ENCODE results near the gene TEK. TPM values are rescaled to one million over a fixed set of nuclear protein-coding genes. Genes with fewer than 3 reads are reported as not detected.
A peak's percentile ranks its signal among the peaks of the same experiment; 100 is the strongest.

TEK gene
- polyA plus RNA-seq, 1 donor (not counting 4 experiments of a cell fraction or from before 2014, with no cell fraction given) = 0.03 TPM

DNA sequence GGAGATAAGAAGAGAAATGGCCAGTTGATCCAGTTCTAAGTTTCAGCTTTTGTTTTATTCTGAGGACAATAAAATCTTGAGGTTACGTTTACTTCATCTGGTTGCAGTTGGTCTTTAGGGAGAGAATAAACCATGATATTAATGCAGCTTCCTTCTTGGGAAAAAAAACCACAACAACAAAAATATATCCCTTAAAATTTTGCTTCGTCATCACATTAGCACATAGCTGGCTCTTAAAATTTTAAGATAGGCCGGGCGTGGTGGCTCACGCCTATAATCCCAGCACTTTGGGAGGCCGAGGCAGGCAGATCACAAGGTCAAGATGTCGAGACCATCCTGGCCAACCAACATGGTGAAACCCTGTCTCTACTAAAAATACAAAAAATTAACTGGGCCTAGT, 101.6 kb downstream of the TEK start:
- no peak overlapping the region for H3K27ac ChIP-seq (ENCODE audit: control insufficient read depth, insufficient read depth, low read length)
- TF ChIP-seq EZH2 (IDR thresholded peaks at IDR 0.05; ENCODE audit: low read length) (no peak), CTCF (optimal IDR thresholded peaks at IDR 0.05 in 1 of 3, IDR thresholded peaks at IDR 0.05 in 1 of 3, conservative IDR thresholded peaks at IDR 0.05 in 1 of 3; ENCODE audit: extremely low read depth in 1 of 3, insufficient read depth in 2 of 3, low read length in 3 of 3) (no peak)
- DNase-seq (ENCODE audit: low read depth, low spot score) (no peak), FAIRE-seq (no peak)
- no peaks in the 10 kb centered on the region for H3K9me1 ChIP-seq (ENCODE audit: control insufficient read depth, extremely low read depth, insufficient read depth, low read length)
- H3K79me2 ChIP-seq (ENCODE audit: control insufficient read depth, insufficient read depth, low read length) = no peaks in the 10 kb centered on the region
- H3K4me1 ChIP-seq (ENCODE audit: control insufficient read depth, extremely low read depth, insufficient read depth, low read length) = peaks cover 6% of the 10 kb centered on the region
- H3K4me3 ChIP-seq (ENCODE audit: control insufficient read depth in 2 of 3, extremely low read depth in 1 of 3, insufficient read depth in 2 of 3, low read depth in 1 of 3, low read length in 3 of 3) = no peak overlapping the region
- peaks cover 9% of the 10 kb centered on the region for H3K27me3 ChIP-seq (ENCODE audit: control insufficient read depth, extremely low read depth, insufficient read depth, low read length)
- dilution Hi-C loops (cut with MboI; ENCODE audit: extremely low pct_ligation_motif_present, low sequenced_read_pairs) = no loop called here
- no peaks in the 10 kb centered on the region for H4K20me1 ChIP-seq (ENCODE audit: control insufficient read depth, extremely low read depth, insufficient read depth, low read length)
- H2AFZ ChIP-seq (ENCODE audit: control insufficient read depth, low read length) = no peak overlapping the region
- H3K9ac ChIP-seq (ENCODE audit: control insufficient read depth, extremely low read depth, insufficient read depth, low read length) = no peak overlapping the region
- no peaks in the 10 kb centered on the region for H3K36me3 ChIP-seq (ENCODE audit: control insufficient read depth in 2 of 2, extremely low read depth in 1 of 2, insufficient read depth in 2 of 2, low read length in 2 of 2)
- H3K9me3 ChIP-seq (ENCODE audit: control insufficient read depth, low read depth, low read length) = no peaks in the 10 kb centered on the region
- H3K4me2 ChIP-seq (ENCODE audit: control insufficient read depth, extremely low read depth, insufficient read depth, low read depth, low read length) = no peak overlapping the region

DNA sequence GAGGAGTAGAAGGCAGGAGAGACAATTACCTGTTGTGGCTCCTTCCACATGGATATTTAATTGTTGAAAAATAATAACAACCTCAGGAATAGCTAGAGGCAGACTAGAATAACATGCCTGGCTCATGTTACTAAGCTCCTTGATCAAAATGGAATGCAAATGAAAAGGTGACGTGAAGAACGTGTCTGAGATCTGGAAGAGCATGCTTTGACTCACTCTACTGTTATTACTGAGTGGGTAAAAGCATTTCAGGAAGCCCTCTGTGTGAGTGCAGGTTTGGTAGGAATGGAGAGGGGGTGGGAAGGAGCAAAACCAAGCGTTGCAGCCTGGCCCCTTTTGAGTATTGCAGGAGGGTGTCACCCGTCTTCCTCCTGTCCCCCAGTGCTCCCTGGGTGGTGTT, 103.2 kb downstream of the TEK start:
- H2AFZ ChIP-seq (ENCODE audit: control insufficient read depth, low read length) = no peak overlapping the region
- H4K20me1 ChIP-seq (ENCODE audit: control insufficient read depth, extremely low read depth, insufficient read depth, low read length) = no peaks in the 10 kb centered on the region
- FAIRE-seq (peak; percentile 77), DNase-seq (ENCODE audit: low read depth, low spot score) (no peak)
- H3K4me3 ChIP-seq (ENCODE audit: control insufficient read depth in 2 of 3, extremely low read depth in 1 of 3, insufficient read depth in 2 of 3, low read depth in 1 of 3, low read length in 3 of 3) = no peak overlapping the region
- no peak for TF ChIP-seq EZH2 (IDR thresholded peaks at IDR 0.05; ENCODE audit: low read length)
- no peak for TF ChIP-seq CTCF (optimal IDR thresholded peaks at IDR 0.05 in 1 of 3, IDR thresholded peaks at IDR 0.05 in 1 of 3, conservative IDR thresholded peaks at IDR 0.05 in 1 of 3; ENCODE audit: extremely low read depth in 1 of 3, insufficient read depth in 2 of 3, low read length in 3 of 3)
- peaks cover 6% of the 10 kb centered on the region for H3K4me1 ChIP-seq (ENCODE audit: control insufficient read depth, extremely low read depth, insufficient read depth, low read length)
- H3K36me3 ChIP-seq (ENCODE audit: control insufficient read depth in 2 of 2, extremely low read depth in 1 of 2, insufficient read depth in 2 of 2, low read length in 2 of 2) = no peaks in the 10 kb centered on the region
- H3K4me2 ChIP-seq (ENCODE audit: control insufficient read depth, extremely low read depth, insufficient read depth, low read depth, low read length) = peak overlapping the region; percentile 8
- H3K27ac ChIP-seq (ENCODE audit: control insufficient read depth, insufficient read depth, low read length) = no peak overlapping the region
- H3K79me2 ChIP-seq (ENCODE audit: control insufficient read depth, insufficient read depth, low read length) = no peaks in the 10 kb centered on the region
- no peaks in the 10 kb centered on the region for H3K9me3 ChIP-seq (ENCODE audit: control insufficient read depth, low read depth, low read length)
- no peak overlapping the region for H3K9ac ChIP-seq (ENCODE audit: control insufficient read depth, extremely low read depth, insufficient read depth, low read length)
- H3K9me1 ChIP-seq (ENCODE audit: control insufficient read depth, extremely low read depth, insufficient read depth, low read length) = no peaks in the 10 kb centered on the region
- peaks cover 9% of the 10 kb centered on the region for H3K27me3 ChIP-seq (ENCODE audit: control insufficient read depth, extremely low read depth, insufficient read depth, low read length)
- dilution Hi-C loops (cut with MboI; ENCODE audit: extremely low pct_ligation_motif_present, low sequenced_read_pairs) = no loop called here
